ENCODE results near the gene F10. TPM values are rescaled to one million over a fixed set of nuclear protein-coding genes. Genes with fewer than 3 reads are reported as not detected.
A peak's percentile ranks its signal among the peaks of the same experiment; 100 is the strongest.

The F10 gene
- total and polyA plus RNA-seq, 2 of the 13 experiments (the other 11 are each of a cell fraction or from before 2014, with no cell fraction given): 58.4 to 237 TPM

DNA sequence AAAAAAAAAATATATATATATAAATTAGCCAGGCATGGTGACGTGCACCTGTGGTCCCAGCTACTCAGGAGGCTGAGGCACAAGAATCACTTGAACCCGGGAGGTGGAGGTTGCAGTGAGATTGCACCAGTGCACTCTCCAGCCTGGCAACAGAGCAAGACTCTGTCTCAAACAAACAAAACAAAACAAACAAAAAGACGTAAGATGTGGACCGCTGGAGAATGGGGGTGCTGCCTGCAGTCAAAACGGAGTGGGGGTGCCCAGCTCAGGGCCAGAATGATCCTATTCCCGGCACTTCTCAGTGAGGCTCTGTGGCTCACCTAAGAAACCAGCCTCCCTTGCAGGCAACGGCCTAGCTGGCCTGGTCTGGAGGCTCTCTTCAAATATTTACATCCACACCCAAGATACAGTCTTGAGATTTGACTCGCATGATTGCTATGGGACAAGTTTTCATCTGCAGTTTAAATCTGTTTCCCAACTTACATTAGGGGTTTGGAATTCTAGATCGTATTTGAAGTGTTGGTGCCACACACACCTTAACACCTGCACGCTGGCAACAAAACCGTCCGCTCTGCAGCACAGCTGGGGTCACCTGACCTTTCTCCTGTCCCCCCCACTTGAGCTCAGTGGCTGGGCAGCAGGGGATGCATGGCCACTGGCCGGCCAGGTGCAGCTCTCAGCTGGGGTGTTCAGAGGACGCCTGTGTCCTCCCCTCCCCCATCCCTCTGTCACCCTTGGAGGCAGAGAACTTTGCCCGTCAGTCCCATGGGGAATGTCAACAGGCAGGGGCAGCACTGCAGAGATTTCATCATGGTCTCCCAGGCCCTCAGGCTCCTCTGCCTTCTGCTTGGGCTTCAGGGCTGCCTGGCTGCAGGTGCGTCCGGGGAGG, 17.3 kb upstream of the F10 start, which contains the start of gene F7 (continued):
- TF ChIP-seq NR2C2 (CRISPR knock-in tag; IDR thresholded peaks at IDR 0.05; ENCODE audit: borderline replicate concordance) (peak; percentile 62; the same call in 1 of the 2 replicates), ZBTB1 (CRISPR knock-in tag; IDR thresholded peaks at IDR 0.05; ENCODE audit: borderline replicate concordance) (no peak), ZNF430 (CRISPR knock-in tag; IDR thresholded peaks at IDR 0.05) (peak; percentile 92), MEF2D (CRISPR knock-in tag; IDR thresholded peaks at IDR 0.05) (peak; percentile 71), NCOR1 (IDR thresholded peaks at IDR 0.05; ENCODE audit: borderline replicate concordance, low read length) (peak; percentile 63; the same call in 1 of the 2 replicates), ARID2 (CRISPR knock-in tag; IDR thresholded peaks at IDR 0.05; ENCODE audit: borderline replicate concordance) (0 out of 2 replicates have a peak, but pooled peaks have one; percentile 51), POGZ (CRISPR knock-in tag; IDR thresholded peaks at IDR 0.05) (peak; percentile 52; the same call in 1 of the 2 replicates), ISL2 (CRISPR knock-in tag; IDR thresholded peaks at IDR 0.05) (0 out of 2 replicates have a peak, but pooled peaks have one; percentile 36), ZFY (CRISPR knock-in tag; IDR thresholded peaks at IDR 0.05) (peak; percentile 79), KAT2B (IDR thresholded peaks at IDR 0.05; ENCODE audit: borderline replicate concordance, low read depth, low read length) (no peak)
- TF ChIP-seq, protein P1, sequence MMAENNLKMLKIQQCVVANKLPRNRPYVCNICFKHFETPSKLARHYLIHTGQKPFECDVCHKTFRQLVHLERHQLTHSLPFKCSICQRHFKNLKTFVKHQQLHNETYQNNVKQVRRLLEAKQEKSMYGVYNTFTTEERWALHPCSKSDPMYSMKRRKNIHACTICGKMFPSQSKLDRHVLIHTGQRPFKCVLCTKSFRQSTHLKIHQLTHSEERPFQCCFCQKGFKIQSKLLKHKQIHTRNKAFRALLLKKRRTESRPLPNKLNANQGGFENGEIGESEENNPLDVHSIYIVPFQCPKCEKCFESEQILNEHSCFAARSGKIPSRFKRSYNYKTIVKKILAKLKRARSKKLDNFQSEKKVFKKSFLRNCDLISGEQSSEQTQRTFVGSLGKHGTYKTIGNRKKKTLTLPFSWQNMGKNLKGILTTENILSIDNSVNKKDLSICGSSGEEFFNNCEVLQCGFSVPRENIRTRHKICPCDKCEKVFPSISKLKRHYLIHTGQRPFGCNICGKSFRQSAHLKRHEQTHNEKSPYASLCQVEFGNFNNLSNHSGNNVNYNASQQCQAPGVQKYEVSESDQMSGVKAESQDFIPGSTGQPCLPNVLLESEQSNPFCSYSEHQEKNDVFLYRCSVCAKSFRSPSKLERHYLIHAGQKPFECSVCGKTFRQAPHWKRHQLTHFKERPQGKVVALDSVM (CRISPR knock-in tag; IDR thresholded peaks at IDR 0.05): peak; percentile 38; the same call in 1 of the 2 replicates
- TF ChIP-seq, protein P2, sequence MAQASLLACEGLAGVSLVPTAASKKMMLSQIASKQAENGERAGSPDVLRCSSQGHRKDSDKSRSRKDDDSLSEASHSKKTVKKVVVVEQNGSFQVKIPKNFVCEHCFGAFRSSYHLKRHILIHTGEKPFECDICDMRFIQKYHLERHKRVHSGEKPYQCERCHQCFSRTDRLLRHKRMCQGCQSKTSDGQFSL (CRISPR knock-in tag; IDR thresholded peaks at IDR 0.05): peak; percentile 95
- TF ChIP-seq, protein P3, sequence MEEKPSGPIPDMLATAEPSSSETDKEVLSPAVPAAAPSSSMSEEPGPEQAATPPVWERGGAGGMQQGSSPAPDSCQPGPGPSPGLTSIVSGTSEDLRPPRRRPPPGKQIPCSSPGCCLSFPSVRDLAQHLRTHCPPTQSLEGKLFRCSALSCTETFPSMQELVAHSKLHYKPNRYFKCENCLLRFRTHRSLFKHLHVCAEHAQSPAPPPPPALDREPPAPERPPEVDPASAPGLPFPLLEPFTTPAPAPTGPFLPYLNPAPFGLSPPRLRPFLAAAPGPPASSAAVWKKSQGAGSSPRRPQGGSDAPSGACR (CRISPR knock-in tag; IDR thresholded peaks at IDR 0.05): peak; percentile 87
- TF ChIP-seq, protein P4, sequence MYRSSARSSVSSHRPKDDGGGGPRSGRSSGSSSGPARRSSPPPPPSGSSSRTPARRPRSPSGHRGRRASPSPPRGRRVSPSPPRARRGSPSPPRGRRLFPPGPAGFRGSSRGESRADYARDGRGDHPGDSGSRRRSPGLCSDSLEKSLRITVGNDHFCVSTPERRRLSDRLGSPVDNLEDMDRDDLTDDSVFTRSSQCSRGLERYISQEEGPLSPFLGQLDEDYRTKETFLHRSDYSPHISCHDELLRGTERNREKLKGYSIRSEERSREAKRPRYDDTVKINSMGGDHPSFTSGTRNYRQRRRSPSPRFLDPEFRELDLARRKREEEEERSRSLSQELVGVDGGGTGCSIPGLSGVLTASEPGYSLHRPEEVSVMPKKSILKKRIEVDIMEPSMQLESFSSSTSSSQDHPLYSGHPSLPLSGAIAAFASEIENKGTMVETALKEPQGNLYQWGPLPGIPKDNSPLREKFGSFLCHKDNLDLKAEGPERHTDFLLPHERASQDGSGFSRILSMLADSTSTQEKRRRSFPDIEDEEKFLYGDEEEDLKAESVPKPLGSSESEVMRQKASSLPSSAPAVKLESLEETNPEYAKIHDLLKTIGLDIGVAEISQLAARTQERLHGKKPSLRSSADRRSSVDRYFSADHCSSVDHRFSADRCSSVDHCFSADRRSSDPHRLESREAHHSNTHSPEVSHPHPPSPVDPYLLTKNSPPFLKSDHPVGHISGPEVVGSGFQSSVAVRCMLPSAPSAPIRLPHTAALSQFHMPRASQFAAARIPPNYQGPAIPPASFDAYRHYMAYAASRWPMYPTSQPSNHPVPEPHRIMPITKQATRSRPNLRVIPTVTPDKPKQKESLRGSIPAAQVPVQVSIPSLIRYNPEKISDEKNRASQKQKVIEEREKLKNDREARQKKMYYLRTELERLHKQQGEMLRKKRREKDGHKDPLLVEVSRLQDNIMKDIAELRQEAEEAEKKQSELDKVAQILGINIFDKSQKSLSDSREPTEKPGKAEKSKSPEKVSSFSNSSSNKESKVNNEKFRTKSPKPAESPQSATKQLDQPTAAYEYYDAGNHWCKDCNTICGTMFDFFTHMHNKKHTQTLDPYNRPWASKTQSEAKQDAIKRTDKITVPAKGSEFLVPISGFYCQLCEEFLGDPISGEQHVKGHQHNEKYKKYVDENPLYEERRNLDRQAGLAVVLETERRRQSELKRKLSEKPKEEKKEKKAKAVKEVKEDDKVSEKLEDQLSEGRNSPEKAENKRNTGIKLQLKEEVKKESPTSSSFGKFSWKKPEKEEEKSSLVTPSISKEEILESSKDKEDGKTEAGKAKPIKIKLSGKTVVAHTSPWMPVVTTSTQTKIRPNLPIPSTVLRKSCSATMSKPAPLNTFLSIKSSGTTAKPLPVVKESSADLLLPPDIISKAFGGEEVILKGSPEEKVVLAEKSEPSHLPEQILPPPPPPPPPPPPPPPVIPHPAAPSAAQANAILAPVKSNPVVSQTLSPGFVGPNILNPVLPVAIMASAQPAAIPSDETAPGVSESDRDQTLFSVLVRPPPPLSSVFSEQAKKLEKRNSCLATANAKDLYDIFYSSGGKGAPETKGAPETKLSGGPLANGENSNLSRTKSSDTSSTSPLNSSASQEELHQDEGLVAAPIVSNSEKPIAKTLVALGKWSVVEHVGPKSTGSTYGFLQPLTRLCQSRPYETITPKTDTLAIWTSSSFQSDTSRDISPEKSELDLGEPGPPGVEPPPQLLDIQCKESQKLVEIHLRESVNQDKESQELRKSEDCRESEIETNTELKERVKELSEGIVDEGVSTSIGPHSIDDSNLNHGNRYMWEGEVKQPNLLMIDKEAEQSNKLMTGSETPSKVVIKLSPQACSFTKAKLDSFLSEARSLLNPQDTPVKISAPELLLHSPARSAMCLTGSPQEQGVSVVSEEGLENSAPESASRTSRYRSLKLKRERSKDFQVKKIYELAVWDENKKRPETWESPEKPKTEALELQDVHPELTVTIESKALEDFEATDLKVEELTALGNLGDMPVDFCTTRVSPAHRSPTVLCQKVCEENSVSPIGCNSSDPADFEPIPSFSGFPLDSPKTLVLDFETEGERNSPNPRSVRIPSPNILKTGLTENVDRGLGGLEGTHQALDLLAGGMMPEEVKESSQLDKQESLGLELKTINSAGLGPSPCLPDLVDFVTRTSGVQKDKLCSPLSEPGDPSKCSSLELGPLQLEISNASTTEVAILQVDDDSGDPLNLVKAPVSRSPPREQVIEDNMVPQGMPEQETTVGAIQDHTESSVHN (CRISPR knock-in tag; IDR thresholded peaks at IDR 0.05): peak; percentile 79; the same call in 1 of the 2 replicates
